PC-9 (cell line): ENCODE data around the gene CCAR1. TPM values are rescaled to one million over a fixed set of nuclear protein-coding genes. Genes with fewer than 3 reads are reported as not detected.

Experiments used
- BruUV-seq: library from RNA; stranded (reverse); fragments of 400-500 nt; replicated peaks from 2 replicates; lab custom pipeline; 2021; lab: Mats Ljungman, UMichigan
- CTCF ChIA-PET: fragments of 300-600 bp; sonication (Branson Sonifier 250); formaldehyde crosslinking; loops from one replicate; lab custom pipeline; 2022; ENCODE audit warnings: antibody characterized with exemption; lab: Charles Lee
- POLR2A ChIA-PET: fragments of 300-600 bp; sonication (Branson Sonifier 250); formaldehyde crosslinking; loops from one replicate; lab custom pipeline; 2022; ENCODE audit warnings: antibody characterized with exemption; ENCODE audit not compliant: unreplicated experiment; lab: Charles Lee
- DNase-seq, 2 experiments: peaks; one replicate each; pipeline versions ENCODE4 v3.0.0 to v3.0.0-alpha.2; 2015 to 2022; ENCODE audit warnings: mixed read lengths in 1 of 2
- H2AFZ ChIP-seq: fragments of 200-600 bp; sonication (generic); 2 replicates; pipeline ENCODE4 v1.8.1; 2017; ENCODE audit warnings: antibody characterized with exemption
- H3F3A ChIP-seq: fragments of 200-600 bp; sonication (generic); 2 replicates; pipeline ENCODE4 v1.8.1; 2017; ENCODE audit warnings: antibody characterized with exemption, mild to moderate bottlenecking, low read depth; ENCODE audit not compliant: insufficient read depth
- H3K27ac ChIP-seq: fragments of 200-600 bp; sonication (generic); 2 replicates; pipeline ENCODE4 v1.6.1; 2016; ENCODE audit warnings: mixed run types
- H3K27me3 ChIP-seq: fragments of 200-600 bp; sonication (generic); 2 replicates; pipeline ENCODE4 v1.6.1; 2016; ENCODE audit warnings: low read depth, mixed run types; ENCODE audit not compliant: insufficient read depth
- H3K36me3 ChIP-seq: fragments of 200-600 bp; sonication (generic); 2 replicates; pipeline ENCODE4 v1.6.1; 2016; ENCODE audit warnings: low read depth, mixed run types
- H3K4me1 ChIP-seq: fragments of 200-600 bp; sonication (generic); replicated peaks from 2 replicates; pipeline ENCODE4 v1.6.1; 2016; ENCODE audit warnings: mixed run types; ENCODE audit not compliant: insufficient read depth
- H3K4me2 ChIP-seq: fragments of 200-600 bp; sonication (generic); 2 replicates; pipeline ENCODE4 v1.6.1; 2017; ENCODE audit warnings: mixed run types
- H3K4me3 ChIP-seq: fragments of 200-600 bp; sonication (generic); 2 replicates; pipeline ENCODE4 v1.6.1; 2016; ENCODE audit warnings: mixed run types
- H3K79me2 ChIP-seq: fragments of 200-600 bp; sonication (generic); 2 replicates; pipeline ENCODE4 v1.6.1; 2017; ENCODE audit warnings: low read depth, mixed run types
- H3K9me2 ChIP-seq: fragments of 200-600 bp; sonication (generic); 2 replicates; pipeline ENCODE4 v1.8.1; 2017; ENCODE audit warnings: mild to moderate bottlenecking; ENCODE audit not compliant: insufficient read depth
- H3K9me3 ChIP-seq: fragments of 200-600 bp; sonication (generic); 2 replicates; pipeline ENCODE4 v1.8.1; 2016; ENCODE audit warnings: low read depth; ENCODE audit not compliant: insufficient read depth
- H4K20me1 ChIP-seq: fragments of 200-600 bp; sonication (generic); 2 replicates; pipeline ENCODE4 v1.8.1; 2017; ENCODE audit not compliant: insufficient read depth
- CTCF ChIP-seq: fragments of 200-600 bp; sonication (generic); conservative IDR thresholded peaks from 2 replicates; pipeline ENCODE4 v1.6.1; 2017; ENCODE audit warnings: mixed run types, antibody characterized with exemption, mild to moderate bottlenecking, moderate library complexity
- EZH2 ChIP-seq: fragments of 200-600 bp; sonication (generic); IDR thresholded peaks from 2 replicates; pipeline ENCODE4 v1.8.0; 2017; ENCODE audit warnings: antibody characterized with exemption, low read depth
- intact Hi-C: fragments of 100-400 bp; cut with micrococcal nuclease; formaldehyde crosslinking; loops from one replicate; pipeline ENCODE4 v1.10.0; 2022; ENCODE audit not compliant: unreplicated experiment
- total RNA-seq: library from RNA; stranded (reverse); gene quantifications from 2 replicates; pipeline ENCODE4 v1.2.3, GENCODE V29; 2021

CCAR1 gene
- total RNA-seq, 1 experiment from 2014 or later: 98.3 TPM

DNA sequence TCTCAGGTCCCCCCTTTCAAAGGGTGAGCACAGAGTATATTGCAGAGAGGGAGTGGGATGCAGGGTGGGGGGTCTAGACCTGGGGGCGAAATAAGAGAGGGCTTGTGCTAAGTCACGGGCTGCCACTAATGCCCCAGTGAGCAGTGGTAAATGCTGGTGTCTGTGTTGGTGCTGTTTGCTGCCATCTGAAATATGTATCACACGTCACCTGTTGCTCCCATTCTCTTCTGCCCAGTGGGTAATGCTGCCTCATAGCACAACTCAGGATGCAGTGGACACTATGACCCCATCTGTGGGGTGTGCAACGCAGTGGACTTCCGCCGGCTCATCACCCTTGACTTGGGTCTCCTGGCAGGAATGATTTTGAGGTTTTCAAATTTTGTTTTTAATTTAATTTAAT, 108.9 kb downstream of the CCAR1 start:
- H3K27ac ChIP-seq: no peak overlapping the region
- H3K4me3 ChIP-seq: no peak overlapping the region
- H3K4me2 ChIP-seq: no peak overlapping the region
- CTCF ChIA-PET: interaction anchor here (0.6 kb wide), 1 partner anchor 56 kb away, joined by 5 read pairs; no protein-coding TSS in a partner anchor
- H3F3A ChIP-seq: peaks cover 10% of the 10 kb centered on the region; the same call in 1 of the 2 replicates
- no TSS peak for BruUV-seq
- no peak overlapping the region for H2AFZ ChIP-seq
- H4K20me1 ChIP-seq: no peaks in the 10 kb centered on the region
- H3K9me3 ChIP-seq: no peaks in the 10 kb centered on the region
- DNase-seq: no peak
- H3K36me3 ChIP-seq: no peaks in the 10 kb centered on the region
- intact Hi-C loops: no loop called here
- H3K4me1 ChIP-seq: 0 out of 2 replicates have a peak, but pooled peaks cover 15% of the 10 kb centered on the region
- TF ChIP-seq EZH2 (no peak), CTCF (no peak)
- no peaks in the 10 kb centered on the region for H3K27me3 ChIP-seq
- no peaks in the 10 kb centered on the region for H3K9me2 ChIP-seq
- H3K79me2 ChIP-seq: no peaks in the 10 kb centered on the region
- POLR2A ChIA-PET: no interaction called here

- POLR2A ChIA-PET: no interaction called here
- TF ChIP-seq EZH2 (no peak), CTCF (no peak)
Measured at GRCh38 chr10:68831961-68832455, 111.0 kb downstream of the CCAR1 start.

DNA sequence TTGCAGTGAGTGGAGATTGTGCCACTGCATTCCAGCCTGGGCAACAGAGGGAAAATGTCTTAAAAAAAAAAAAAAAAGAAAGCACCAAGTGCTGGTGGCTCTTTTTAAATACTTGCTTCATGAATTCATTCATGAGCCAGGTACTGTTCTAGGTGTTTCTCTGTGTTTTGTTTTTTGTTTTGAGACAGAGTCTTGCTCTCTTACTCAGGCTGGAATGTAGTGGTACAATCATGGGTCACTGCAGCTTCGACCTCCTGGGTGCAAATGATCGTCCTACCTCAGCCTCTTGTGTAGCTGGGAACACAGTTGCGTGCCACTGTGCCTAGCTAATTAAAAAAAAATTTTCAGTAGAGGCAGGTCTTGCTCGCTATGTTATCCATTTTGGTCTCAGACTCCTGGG, 111.6 kb downstream of the CCAR1 start:
- intact Hi-C loops: no loop called here
- ChIA-PET POLR2A (no interaction called here), CTCF (no interaction called here)
- H3K27ac ChIP-seq: no peak overlapping the region
- H3K4me1 ChIP-seq: 0 out of 2 replicates have a peak, but pooled peaks cover 7% of the 10 kb centered on the region
- H3K27me3 ChIP-seq: no peaks in the 10 kb centered on the region
- H3K9me2 ChIP-seq: no peaks in the 10 kb centered on the region
- no peak overlapping the region for H2AFZ ChIP-seq
- no peaks in the 10 kb centered on the region for H3F3A ChIP-seq
- H3K79me2 ChIP-seq: no peaks in the 10 kb centered on the region
- H4K20me1 ChIP-seq: no peaks in the 10 kb centered on the region
- no peaks in the 10 kb centered on the region for H3K9me3 ChIP-seq
- H3K4me3 ChIP-seq: no peak overlapping the region
- TF ChIP-seq EZH2 (no peak), CTCF (no peak)
- no peak overlapping the region for H3K4me2 ChIP-seq
- DNase-seq: no peak
- H3K36me3 ChIP-seq: no peaks in the 10 kb centered on the region
- BruUV-seq: no TSS peak

More at GRCh38 chr10:68831961-68832455, 111.0 kb downstream of the CCAR1 start:
- Histone ChIP-seq H3K4me2 (no peak overlapping the region), H3F3A (no peaks in the 10 kb centered on the region; the same call in 1 of the 2 replicates), H4K20me1 (no peaks in the 10 kb centered on the region), H2AFZ (no peak overlapping the region), H3K9me2 (no peaks in the 10 kb centered on the region), H3K27me3 (no peaks in the 10 kb centered on the region), H3K4me1 (0 out of 2 replicates have a peak, but pooled peaks cover 7% of the 10 kb centered on the region), H3K36me3 (no peaks in the 10 kb centered on the region), H3K79me2 (no peaks in the 10 kb centered on the region), H3K4me3 (no peak overlapping the region), H3K9me3 (no peaks in the 10 kb centered on the region), H3K27ac (no peak overlapping the region)
- CTCF ChIA-PET: interaction anchor here (0.6 kb wide), 1 partner anchor 826 kb away, joined by 3 read pairs; no protein-coding TSS in a partner anchor
- intact Hi-C loops: no loop called here
- DNase-seq: peak in 1 of 2 experiments; percentile 27
- no TSS peak for BruUV-seq
